Kidney tubule cell (primary cell): ENCODE measurements around the gene KCNA5.

Experiments
- DNase-seq: peaks from one replicate; pipeline ENCODE4 v3.0.0-alpha.2; 2018; ENCODE audit warnings: low spot score

KCNA5 gene

GRCh38 chr12:5027046-5027821 is 16.4 kb upstream of the KCNA5 start:
- no peak for DNase-seq

DNA sequence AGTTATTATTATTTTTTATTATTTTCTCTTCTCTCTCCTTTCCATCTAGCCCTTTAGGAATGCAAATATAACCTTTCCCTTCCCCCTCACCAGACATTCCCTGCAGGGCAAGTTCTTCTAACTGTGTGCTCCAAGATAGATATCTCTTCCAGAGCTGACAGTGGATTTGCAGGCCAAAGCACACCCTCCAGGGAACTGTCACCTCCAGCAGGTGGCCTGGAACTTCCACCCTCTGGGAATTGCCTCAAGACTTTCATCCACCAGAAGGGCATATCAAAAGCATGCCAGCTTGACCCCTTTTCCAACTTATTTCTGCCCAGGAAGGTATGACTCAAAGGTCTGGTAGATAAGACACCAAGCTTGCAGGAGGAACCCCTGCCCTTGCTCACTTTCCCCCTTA is 13.6 kb upstream of the KCNA5 start:
- DNase-seq: no peak

DNA sequence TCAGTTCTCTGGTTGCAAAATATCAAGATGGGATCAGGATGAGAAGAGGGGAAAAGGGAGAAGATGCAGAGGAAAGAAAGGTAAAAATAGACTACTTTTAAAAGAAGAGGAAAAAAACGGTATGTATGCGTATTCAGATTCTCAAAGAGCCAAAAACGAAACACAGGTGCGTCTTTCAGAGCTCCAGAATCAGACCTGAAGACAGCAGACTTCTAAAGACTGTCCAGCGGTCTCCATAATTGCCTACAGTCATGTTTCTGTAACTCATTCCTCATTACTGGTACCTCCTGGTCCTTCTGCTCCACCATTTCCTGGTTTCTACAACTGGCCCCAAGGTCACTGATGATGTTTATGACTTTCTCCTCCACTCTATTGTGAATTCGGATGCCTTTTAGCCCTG is 12.4 kb upstream of the KCNA5 start:
- no peak for DNase-seq

GRCh38 chr12:5031958-5032357 is 11.7 kb upstream of the KCNA5 start:
- no peak for DNase-seq

DNA sequence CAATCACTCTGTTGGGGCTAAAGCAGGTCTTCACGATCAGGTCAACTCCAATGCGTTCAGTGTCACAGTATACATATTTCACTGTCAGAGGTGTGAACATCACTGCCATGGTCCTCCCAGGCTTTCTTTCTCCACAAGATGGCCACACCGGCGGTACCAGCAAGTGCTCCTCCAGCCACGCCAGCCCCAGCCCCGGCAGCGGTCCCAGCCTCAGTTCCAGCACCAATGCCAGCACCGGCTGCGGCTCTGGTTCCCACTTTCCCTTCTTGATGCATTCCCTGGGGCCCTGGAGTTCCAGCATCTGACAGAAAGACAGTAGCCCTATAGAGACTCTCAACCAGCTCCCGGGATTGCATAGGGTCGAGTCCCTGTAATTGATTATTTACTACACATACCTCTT is 10.9 kb upstream of the KCNA5 start:
- DNase-seq: no peak

GRCh38 chr12:5033883-5034282 is 9.8 kb upstream of the KCNA5 start:
- no peak for DNase-seq

GRCh38 chr12:5034603-5035002 is 9.1 kb upstream of the KCNA5 start:
- DNase-seq: no peak

- DNase-seq: no peak
Measured at GRCh38 chr12:5035618-5036017, 8.1 kb upstream of the KCNA5 start.

DNA sequence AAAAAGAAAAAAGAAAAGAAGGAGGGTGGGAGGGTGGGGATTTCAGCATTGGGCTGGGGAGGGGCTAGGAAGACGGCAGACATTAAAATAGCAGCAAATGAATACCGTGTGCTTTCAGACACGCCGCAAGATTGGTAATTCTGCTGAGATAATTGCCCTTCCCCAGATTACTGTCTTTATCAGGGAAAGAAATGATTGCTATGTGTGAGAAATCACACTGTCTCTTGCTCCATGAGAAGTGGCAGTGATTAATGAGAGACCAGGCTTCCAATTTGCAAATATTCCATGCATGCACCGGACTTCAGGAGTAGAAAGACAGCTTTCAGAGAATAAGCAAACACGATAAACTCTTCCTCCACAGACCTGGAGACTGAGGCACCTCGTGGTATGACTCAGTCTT is 7.6 kb upstream of the KCNA5 start:
- no peak for DNase-seq

DNA sequence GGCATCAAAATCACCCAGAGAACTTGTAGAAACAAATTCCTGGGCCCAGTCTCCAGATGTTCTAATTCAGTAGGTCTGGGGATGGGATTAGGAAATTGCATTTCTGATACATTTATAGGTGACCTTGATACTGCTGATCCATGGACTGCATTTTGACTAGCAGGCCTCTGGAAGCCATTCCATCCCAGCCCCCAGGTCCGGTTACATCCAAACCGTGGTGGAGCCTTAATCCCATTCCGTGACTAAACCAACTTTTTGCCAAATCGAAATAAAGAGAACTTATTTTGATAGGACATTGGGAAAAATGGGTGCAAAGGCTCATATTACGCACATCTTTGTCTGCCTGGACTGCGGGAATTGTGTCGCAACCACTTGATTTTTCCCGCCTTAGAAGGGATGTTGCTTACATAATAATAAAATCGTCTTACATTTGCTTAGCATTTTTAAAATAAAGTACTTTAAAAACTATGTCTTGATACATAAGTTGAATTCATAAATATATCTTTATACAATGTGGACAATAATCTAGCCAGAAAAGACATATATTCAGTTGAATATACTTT is 5.8 kb upstream of the KCNA5 start:
- DNase-seq: no peak

- no peak for DNase-seq
Measured at GRCh38 chr12:5038781-5039311, 4.8 kb upstream of the KCNA5 start.

GRCh38 chr12:5039815-5040214 is 3.9 kb upstream of the KCNA5 start:
- no peak for DNase-seq

DNA sequence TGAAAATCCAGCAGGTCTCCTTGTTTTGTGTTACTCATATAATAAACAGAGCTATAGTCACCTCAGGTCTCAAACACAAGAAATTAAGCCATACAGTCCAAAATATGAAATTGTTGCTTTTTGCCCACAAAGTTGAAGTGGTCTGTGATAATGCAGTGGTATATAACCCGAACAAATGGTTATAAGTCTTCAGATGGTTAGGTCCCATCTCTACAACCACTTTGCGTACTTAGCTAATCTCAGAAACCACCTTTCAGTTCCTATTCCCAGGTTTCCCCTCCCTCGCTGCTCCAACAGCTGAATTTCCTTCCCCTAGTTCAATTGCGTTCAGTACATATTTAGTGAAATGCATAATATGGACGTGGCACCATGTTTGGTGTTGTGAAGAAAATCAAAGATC is 3.3 kb upstream of the KCNA5 start:
- DNase-seq: no peak

DNA sequence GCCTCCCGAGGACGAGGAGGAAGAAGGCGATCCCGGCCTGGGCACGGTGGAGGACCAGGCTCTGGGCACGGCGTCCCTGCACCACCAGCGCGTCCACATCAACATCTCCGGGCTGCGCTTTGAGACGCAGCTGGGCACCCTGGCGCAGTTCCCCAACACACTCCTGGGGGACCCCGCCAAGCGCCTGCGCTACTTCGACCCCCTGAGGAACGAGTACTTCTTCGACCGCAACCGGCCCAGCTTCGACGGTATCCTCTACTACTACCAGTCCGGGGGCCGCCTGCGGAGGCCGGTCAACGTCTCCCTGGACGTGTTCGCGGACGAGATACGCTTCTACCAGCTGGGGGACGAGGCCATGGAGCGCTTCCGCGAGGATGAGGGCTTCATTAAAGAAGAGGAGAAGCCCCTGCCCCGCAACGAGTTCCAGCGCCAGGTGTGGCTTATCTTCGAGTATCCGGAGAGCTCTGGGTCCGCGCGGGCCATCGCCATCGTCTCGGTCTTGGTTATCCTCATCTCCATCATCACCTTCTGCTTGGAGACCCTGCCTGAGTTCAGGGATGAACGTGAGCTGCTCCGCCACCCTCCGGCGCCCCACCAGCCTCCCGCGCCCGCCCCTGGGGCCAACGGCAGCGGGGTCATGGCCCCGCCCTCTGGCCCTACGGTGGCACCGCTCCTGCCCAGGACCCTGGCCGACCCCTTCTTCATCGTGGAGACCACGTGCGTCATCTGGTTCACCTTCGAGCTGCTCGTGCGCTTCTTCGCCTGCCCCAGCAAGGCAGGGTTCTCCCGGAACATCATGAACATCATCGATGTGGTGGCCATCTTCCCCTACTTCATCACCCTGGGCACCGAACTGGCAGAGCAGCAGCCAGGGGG is 979 bp downstream of the KCNA5 start:
- no peak for DNase-seq

DNA sequence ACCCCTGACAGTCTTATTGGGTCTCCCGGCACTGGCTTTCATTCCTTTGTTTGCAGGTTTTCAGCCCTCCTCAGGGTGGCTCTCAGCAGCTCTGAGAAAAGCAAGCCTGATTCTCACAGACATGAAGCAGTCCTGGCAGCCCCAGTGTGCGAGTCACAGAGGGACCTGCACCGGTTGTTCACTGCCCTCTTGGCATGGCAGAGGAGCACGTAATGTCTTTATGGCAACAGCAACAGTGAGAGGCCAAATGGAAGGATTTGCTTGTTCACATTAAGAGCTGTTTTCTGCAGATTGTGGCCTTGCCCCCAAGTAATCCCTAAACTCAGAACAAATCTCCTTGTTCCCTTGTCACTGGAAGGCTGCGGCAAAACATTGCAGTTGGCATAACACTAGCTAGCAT is 3.4 kb downstream of the KCNA5 start:
- no peak for DNase-seq

- no peak for DNase-seq
Measured at GRCh38 chr12:5047729-5048128, 4.0 kb downstream of the KCNA5 start.

DNA sequence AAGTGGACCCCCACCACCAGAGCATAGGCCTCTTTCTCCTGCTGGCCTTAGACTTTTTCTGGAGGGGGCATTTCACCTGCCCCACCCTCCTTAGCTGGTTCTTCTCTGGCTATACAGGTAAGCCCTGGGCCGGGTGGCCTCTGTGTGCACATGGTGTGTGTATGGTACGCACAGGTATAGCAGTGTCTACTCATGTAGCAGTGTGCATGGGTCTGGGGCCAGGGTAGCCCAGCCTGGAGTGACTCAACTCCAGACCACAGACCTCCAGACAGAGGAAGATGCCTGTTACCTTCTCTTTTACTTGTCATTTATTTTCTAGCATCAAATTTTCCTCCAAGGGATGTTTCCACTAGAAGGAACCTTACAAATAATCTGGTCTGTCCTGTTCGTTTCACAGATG is 6.9 kb downstream of the KCNA5 start:
- DNase-seq: no peak

DNA sequence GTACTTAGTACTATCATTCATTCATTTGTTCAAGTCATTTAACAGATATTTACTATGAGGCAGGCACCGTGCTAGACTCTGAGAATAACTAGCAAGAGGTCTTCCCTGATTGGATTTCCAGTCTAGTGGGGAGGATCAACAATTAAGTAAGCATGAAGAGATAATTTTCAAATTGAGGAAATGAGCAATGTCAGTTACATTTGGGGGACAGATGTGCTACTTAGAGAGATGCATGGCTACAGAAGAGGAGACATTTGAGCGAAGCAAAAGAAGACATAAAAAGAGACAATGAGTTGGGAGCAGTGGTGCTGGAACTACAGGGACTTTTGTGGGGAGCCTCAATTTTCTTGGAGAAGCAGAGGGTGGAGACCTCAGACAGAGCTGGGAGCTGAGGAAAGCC is 7.7 kb downstream of the KCNA5 start:
- no peak for DNase-seq

- DNase-seq: no peak
Measured at GRCh38 chr12:5051913-5052312, 8.2 kb downstream of the KCNA5 start.

GRCh38 chr12:5052348-5052747 is 8.7 kb downstream of the KCNA5 start:
- DNase-seq: no peak

DNA sequence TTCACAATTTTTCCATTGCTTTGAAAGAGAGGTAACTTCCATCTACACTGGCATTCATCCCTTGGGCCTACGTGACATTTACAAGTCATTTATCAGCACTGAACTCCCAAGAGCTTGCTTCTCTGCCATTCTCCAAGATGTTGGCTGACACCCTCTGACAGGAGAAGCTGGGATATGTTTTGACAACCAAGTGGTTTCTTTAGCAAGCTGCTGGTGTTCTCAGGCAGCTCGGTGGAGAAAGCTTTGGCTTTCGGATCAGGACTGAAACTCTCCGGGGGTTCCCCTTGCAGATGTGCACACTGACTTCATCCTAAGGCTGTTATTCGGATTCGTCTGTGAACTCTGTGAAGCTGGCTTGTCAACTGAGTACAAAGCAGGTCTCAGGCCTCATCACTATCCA is 15.7 kb downstream of the KCNA5 start:
- DNase-seq: no peak

DNA sequence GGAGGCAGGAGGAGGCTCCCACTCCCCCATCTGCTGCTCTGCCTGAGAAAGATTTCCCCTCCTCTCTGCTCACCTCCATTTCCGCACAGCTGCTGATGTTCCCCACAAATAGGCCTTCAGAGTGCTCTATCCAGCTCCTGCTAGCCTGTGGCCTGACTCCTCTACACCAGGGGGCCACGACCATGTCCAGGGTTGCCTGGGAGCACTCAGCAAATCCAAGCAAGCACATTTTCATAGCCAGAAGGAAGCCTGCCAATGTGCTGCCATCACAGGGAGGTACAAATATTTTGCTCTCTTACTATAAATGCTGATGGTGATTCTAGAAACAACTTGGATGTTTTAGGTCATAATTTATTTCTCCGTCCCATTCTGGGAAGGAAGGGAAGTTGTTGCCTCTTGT is 17.3 kb downstream of the KCNA5 start:
- DNase-seq: no peak

- DNase-seq: no peak
Measured at GRCh38 chr12:5063149-5063548, 19.5 kb downstream of the KCNA5 start.
